Chondrocyte (in vitro differentiated cells): Measurements from ENCODE around the gene WDR27. TPM values are rescaled to one million over a fixed set of nuclear protein-coding genes. Genes with fewer than 3 reads are reported as not detected.

Source experiments
- DNase-seq: peaks from one replicate; pipeline ENCODE4 v3.0.0; 2021; ENCODE audit warnings: mixed read lengths, low spot score
- H3K27ac Mint-ChIP-seq: one replicate; pipeline ENCODE4 v1.8.0; 2021; ENCODE audit warnings: mild to moderate bottlenecking, moderate library complexity, mixed read lengths; ENCODE audit not compliant: unreplicated experiment
- H3K27me3 Mint-ChIP-seq: 2 replicates; pipeline ENCODE4 v1.8.0; 2021; ENCODE audit warnings: low read depth, mixed read lengths
- H3K36me3 Mint-ChIP-seq: 2 replicates; pipeline ENCODE4 v1.8.0; 2021; ENCODE audit warnings: low read depth, mixed read lengths
- H3K4me1 Mint-ChIP-seq: 2 replicates; pipeline ENCODE4 v1.8.0; 2021; ENCODE audit warnings: low read depth, mild to moderate bottlenecking, mixed read lengths
- H3K4me3 Mint-ChIP-seq: one replicate; pipeline ENCODE4 v1.8.0; 2021; ENCODE audit warnings: mild to moderate bottlenecking, moderate library complexity, mixed read lengths; ENCODE audit not compliant: unreplicated experiment
- H3K9me3 Mint-ChIP-seq: 2 replicates; pipeline ENCODE4 v1.8.0; 2021; ENCODE audit warnings: low read depth, mixed read lengths
- CTCF ChIP-seq: fragments of 200-600 bp; sonication (generic); IDR thresholded peaks from 2 replicates; pipeline ENCODE4 v1.5.0; 2021; ENCODE audit warnings: antibody characterized with exemption, mild to moderate bottlenecking, moderate library complexity
- total RNA-seq: library from RNA; stranded (reverse); gene quantifications from 3 replicates; pipeline ENCODE4 v1.2.1, GENCODE V29; 2021

The WDR27 gene
- total RNA-seq, 1 donor from 2014 or later = 24.9 TPM

GRCh38 chr6:169575821-169576220 is 126.0 kb downstream of the WDR27 start:
- H3K9me3 Mint-ChIP-seq = no peaks in the 10 kb centered on the region
- H3K4me1 Mint-ChIP-seq = peaks cover 6% of the 10 kb centered on the region
- no peaks in the 10 kb centered on the region for H3K27me3 Mint-ChIP-seq
- H3K27ac Mint-ChIP-seq = no peak overlapping the region
- H3K4me3 Mint-ChIP-seq = no peak overlapping the region
- no peak for TF ChIP-seq CTCF
- no peak for DNase-seq
- peaks cover 7% of the 10 kb centered on the region for H3K36me3 Mint-ChIP-seq

GRCh38 chr6:169575365-169575764 is 126.5 kb downstream of the WDR27 start:
- H3K9me3 Mint-ChIP-seq = no peaks in the 10 kb centered on the region
- no peaks in the 10 kb centered on the region for H3K27me3 Mint-ChIP-seq
- H3K4me3 Mint-ChIP-seq = no peak overlapping the region
- H3K27ac Mint-ChIP-seq = no peak overlapping the region
- peaks cover 7% of the 10 kb centered on the region for H3K36me3 Mint-ChIP-seq
- DNase-seq = no peak
- H3K4me1 Mint-ChIP-seq = peaks cover 7% of the 10 kb centered on the region
- TF ChIP-seq CTCF = no peak

- Mint-ChIP-seq H3K27ac (no peak overlapping the region), H3K27me3 (no peaks in the 10 kb centered on the region), H3K4me3 (no peak overlapping the region), H3K9me3 (no peaks in the 10 kb centered on the region), H3K4me1 (peaks cover 7% of the 10 kb centered on the region), H3K36me3 (peaks cover 4% of the 10 kb centered on the region)
- no peak for TF ChIP-seq CTCF
- no peak for DNase-seq
Observed at GRCh38 chr6:169574420-169574819, 127.4 kb downstream of the WDR27 start.

GRCh38 chr6:169573883-169574282 is 127.9 kb downstream of the WDR27 start:
- DNase-seq = no peak
- no peaks in the 10 kb centered on the region for H3K27me3 Mint-ChIP-seq
- no peak overlapping the region for H3K4me3 Mint-ChIP-seq
- no peaks in the 10 kb centered on the region for H3K9me3 Mint-ChIP-seq
- no peak overlapping the region for H3K27ac Mint-ChIP-seq
- no peak for TF ChIP-seq CTCF
- H3K4me1 Mint-ChIP-seq = peaks cover 7% of the 10 kb centered on the region
- H3K36me3 Mint-ChIP-seq = peaks cover 4% of the 10 kb centered on the region

- Mint-ChIP-seq H3K4me1 (peaks cover 7% of the 10 kb centered on the region), H3K36me3 (peaks cover 2% of the 10 kb centered on the region), H3K27me3 (no peaks in the 10 kb centered on the region), H3K27ac (no peak overlapping the region), H3K4me3 (no peak overlapping the region), H3K9me3 (no peaks in the 10 kb centered on the region)
- DNase-seq = no peak
- TF ChIP-seq CTCF = no peak
Observed at GRCh38 chr6:169571123-169571962, 130.5 kb downstream of the WDR27 start.
